ENCODE data around the gene ITLN1.

DNA sequence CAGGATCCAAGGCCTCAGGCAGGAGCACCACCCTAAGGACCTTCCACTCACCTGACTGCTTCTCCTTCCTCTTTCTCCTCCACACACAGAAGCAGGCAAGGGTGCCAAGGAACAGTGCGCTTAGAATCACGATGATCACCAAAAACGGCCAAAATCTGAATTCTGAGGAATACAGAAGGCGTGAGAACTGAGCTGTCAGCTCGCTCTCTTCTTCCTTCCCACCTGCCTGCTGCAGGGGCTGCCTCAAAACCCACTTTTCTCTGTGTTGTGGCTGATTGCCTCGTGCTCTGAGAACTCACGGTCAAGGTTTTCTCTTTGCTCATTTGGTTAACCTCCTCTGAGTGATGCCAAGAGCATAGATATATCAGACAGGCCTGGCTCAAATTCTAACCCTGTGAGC is 46.1 kb downstream of the ITLN1 start:
- TF ChIP-seq EZH2 (IDR thresholded peaks at IDR 0.05), result no peak
- TF ChIP-seq POLR2AphosphoS5 (IDR thresholded peaks at IDR 0.05; ENCODE audit: borderline replicate concordance, low read depth, low read length), result no peak
- no peak for TF ChIP-seq FOXP2 (optimal IDR thresholded peaks at IDR 0.05; ENCODE audit: control extremely low read depth, extremely low read length, insufficient read depth)
